Epidermal melanocyte (primary cell): ENCODE data around the gene ANKRD13D.

Experiments
- DNase-seq: peaks from one replicate; pipeline ENCODE4 v3.0.0; 2011; ENCODE audit warnings: low spot score; ENCODE audit not compliant: insufficient read length

ANKRD13D gene

DNA sequence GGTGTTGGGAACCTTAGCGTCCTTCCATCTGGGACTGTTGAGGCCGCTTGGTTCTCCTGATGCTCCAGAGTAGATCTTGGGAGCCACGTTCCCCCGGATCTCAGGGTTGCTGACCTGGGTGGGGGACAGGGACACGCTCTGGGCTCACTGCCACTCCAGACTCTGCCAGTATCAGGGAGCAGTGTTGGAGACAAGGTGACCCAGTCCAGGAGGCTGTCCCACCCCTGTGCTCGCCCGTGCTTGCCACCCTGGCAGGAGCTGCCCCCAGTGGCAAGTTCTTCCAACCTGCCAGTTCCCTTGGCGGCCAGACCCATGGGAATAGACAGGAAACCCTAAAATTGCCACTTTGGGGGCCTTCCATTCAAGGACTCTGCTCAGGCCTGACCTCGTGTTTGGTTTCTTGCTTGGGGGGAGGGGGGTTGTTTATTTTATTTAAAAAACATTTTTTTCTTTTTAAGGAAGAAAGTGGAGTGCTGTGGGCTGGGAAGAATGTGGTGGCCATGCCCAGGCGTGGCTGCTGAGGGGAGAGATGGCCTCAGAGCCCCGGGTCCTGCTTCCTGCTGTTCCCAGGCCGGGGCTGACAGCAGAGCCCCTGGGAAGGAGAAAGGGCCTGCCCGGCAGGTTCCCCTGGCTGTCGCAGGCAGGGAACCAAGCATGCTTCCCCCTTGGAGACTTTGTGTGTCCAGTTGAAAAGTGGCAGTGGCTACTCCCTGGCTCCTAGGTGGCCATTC, 15.7 kb upstream of the ANKRD13D start:
- no peak for DNase-seq

DNA sequence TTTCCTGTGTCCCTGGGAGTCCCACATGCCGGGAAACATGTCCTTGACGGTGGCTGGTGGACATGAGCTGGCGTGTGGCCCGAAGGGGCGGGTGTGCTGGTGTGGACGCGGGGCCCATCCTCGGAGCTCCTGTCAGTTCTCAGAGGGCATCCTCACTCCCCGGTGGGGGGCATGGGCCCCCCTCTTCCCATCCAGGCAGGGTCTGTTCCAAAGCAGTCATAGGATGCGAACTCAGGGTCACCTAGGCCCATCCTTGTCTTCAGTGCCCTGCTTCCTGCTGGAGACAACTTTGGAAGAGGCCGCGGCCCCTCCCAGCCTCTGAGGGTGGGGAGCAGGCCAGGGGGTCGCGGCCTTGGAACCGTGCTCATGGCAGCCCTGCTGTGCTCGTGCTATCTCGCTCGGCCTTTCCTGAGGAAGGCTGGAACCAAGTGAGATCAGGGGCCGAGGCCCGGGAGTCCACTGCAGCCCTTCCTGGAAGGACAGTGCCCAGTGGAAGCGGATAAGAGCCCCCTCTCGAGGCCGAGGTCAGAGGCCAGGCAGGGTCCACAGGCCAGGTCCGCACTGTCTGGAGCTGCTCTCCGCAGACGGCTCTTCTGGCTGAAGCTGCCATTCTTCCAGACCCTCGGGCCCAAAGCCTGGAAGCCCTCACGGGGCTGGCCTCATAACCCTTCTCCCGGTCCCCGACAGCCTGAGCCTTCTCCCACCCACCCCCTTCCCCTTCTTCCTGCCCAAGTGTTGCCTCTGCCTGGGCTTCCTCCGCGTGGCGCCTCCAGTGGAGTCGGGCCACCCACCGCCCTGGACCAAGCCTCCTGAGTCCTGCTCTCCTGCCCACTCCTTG, 14.1 kb upstream of the ANKRD13D start:
- DNase-seq: no peak

DNA sequence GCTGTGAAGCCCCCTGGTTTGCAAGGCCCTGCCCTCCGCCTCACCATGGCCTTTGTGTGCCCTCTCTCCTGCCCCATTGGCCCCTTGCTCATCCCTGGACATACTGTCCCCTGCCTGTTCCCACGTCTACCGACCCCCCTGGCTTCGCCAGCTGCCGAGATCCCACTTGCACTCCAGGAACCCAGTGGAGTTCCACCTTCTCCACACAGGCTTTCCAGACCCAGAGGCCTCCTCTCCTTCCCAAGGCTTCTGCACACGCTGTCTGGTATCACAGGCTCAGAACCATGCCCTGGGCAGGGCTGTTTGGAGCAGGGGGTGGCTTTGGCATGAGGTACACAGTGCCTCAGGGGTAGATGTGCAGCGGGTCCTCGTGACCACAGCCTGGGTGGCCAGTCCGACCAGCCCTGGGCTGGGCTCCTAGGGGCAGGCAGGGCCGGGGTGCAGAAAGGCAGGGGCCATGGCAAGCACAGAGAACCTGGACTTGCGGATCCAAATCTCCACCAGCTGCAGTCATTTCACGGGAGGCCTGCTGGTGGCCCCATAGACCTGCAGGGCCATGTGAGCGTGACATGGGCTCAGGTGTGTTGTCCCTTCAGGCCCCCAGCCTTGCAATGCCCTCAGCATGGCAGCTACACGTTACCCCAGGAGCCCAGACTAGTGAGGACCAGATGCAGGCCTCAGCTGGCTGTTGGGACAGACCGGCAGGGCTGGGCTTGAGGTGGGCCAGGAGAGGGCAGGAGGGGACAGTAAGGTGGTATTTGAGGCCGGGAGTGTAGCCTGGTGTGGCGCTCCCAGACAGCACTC, 13.3 kb upstream of the ANKRD13D start:
- no peak for DNase-seq

DNA sequence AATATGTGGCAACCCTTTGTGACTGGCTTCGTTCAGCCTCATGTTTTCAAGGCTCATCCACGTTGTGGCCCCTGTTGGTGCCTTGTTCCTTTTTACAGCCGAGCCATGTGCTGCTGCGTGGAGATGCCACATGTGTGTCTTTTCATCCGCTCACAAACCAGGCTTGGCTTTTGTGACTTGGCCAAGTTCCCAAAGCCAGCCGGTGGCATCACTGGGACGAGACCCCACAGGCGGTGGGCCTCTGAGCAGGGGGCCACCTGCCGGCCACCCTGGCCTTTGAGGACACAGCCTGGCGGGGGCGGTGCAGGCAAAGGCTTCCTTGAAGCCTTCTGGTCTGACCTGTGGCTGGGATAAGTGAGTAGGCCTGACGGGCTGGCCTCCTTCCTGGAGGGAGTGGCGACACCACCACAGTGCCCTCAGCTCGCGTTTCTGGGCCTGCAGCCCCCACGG, 12.3 kb upstream of the ANKRD13D start:
- no peak for DNase-seq

DNA sequence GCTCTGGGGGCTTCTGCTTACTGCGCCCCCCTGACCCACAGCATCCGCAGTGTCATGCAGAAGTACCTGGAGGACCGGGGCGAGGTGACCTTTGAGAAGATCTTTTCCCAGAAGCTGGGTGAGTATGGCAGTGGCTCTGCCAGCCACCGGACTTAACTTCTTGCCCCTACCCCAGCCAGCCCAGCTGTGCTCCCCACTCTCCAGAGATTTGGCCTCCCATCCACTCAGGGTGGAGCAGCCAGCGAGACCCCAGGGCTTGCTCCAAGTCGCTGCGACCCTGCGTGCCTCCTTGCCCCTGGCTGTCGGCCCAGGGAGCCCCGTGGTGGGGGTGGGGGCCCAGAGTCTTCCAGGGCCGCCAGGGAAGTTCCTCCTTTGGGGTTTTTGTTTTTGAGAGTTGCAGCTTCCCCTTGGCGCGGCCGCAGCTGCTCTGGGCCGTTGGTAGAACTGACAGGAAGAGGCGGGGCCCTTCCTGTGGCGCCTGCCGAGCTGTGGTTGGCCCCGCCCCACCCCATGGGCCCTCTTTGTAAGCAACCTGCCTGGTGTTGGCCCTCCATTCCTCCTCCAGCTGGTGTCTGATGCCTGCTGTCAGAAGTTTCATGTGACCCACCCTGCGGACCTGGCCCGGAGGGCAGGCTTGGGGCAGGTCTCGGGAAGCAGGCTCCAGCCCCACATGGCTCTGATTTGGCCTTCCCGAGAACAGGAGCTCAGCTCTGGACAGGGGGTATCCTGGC, 11.7 kb upstream of the ANKRD13D start:
- DNase-seq: peak; percentile 89

DNA sequence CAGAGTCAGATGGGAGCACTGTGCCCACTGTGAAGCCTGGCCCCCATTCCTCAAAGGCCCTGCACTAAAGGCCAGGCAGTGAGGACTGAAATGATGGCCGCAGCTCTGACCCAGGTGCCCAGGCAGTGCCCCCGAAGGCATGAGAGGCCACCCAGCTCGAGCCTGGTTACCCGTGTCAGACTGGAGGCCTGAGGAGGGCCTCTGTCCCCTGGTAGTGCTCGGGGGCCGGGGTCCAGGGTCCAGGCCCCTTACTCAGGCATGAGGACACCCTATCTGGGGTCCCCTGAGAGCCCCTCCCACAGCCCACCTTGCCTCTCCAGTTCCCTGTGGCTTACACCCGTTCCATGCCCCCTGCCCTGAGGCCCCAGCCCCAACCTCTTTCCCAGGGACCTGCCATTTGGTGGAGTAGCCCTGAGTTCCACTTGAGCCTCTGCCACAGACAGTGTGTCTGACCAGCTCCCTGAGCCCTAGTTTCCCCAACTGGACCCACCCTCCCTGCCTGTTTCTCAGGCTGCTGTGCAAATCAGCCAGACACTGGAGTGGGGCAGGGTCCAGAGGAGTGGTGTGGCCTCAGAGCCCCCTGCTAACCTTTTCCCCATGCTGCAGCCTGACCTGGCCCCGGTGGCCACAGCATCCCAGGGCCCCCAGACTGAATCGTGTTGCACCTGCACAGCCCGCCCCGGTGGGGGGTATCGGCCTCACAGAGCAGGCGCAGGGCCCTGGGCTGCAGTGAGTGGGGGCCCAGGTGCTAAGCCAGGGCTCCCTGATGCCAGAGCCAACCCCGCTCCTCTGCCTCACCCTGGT, 10.8 kb upstream of the ANKRD13D start:
- DNase-seq: no peak

DNA sequence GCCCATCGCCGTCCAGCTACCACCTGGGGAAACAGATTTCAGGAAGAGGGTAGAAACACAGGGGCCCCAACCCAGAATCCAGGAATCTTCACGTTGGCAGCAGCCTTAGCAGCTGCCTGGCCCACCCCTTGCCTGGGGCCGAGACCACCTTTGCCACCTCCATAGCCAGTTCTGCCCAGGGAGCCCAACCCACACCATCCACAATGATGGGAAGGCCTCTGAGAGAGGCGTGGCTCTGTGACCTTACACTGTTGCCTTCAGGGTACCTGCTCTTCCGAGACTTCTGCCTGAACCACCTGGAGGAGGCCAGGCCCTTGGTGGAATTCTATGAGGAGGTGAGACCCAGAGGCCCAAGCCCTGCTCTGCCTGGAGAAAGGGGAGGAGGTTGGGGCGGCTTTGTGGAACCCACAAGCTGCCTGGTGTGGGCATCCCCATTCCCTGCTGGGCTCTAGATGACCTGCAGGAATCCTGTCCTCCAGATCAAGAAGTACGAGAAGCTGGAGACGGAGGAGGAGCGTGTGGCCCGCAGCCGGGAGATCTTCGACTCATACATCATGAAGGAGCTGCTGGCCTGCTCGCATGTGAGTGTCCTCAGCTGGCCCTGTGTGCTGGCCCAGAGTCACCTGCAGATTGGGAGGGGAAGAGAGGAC, 10.0 kb upstream of the ANKRD13D start:
- DNase-seq: no peak

DNA sequence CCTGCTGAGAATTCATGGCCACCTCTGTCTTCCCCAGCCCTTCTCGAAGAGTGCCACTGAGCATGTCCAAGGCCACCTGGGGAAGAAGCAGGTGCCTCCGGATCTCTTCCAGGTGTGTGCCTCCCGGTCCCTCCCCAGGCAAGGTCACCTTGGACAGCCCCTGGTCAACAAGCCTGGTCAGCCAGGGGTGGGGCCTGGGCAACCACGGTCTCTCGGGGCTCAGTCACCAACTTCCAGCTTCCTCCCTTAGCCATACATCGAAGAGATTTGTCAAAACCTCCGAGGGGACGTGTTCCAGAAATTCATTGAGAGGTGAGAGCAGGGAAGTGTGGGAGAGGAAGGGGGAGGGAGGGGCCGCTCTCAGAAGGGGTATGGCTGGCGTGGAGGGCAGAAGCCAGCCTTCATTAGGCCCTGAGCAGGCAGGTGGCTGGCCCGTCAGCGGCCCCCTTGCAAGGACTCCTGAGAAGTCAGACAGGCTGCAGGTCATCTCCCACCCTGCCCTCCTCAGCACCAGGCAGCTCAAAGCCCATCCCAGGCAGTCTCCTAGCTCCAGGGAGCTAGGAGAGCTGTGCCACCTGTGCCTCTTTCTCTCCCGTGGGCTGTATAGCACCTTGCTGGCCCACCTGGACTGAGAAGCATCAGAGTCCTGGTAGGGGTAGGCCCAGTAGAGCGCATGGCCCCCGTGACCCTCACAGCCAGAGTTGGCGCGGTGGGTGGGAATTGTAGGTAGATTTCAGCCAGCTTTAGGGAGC, 9.3 kb upstream of the ANKRD13D start:
- no peak for DNase-seq

DNA sequence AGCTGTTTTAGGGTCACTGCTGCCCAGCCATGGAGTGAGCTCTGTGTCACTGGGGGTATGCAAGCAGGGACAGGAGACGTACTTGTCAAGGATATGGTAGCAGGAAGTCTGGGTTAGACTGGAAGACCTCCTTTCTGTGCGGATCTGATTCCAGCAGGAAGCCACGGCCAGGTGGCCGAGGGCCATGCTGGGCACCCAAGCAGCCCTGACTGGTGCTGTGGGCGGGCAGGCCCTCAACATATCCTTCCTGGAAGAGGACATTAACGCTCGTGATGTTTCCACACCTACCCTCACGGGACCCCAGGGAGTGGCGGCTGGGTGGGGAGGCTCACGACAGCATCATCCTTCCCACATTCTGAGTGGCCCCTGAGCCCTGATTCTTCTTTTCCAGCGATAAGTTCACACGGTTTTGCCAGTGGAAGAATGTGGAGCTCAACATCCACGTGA, 8.7 kb upstream of the ANKRD13D start:
- DNase-seq: no peak

DNA sequence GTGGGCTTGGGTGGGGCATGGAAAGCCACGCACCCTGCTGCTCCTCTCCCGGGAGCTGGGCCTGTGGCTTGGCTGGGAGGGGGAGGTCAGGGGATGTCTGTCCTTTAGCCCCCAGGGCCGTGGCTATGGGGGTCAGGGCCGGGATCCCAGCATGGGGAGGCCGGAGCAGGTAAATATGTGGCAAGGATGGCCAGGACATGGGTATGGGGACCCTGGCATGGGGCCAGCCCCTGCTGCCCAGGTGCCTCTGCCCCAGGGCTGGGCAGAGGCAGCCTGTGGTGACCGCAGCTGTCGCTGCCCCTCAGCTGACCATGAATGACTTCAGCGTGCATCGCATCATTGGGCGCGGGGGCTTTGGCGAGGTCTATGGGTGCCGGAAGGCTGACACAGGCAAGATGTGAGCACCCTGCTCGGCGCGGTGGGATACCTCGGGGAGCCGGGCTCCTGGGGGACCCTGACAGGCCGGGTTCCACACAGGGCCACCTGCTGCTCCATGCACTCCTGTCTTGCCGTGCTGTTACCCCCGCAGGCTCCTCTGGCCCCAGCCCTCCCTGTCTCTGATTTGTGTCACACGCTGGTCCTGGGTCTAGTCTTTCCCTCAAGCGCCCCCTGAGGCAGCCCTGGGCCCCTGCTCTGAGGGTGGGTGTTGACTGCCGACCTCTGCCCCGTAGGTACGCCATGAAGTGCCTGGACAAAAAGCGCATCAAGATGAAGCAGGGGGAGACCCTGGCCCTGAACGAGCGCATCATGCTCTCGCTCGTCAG, 8.1 kb upstream of the ANKRD13D start:
- no peak for DNase-seq

DNA sequence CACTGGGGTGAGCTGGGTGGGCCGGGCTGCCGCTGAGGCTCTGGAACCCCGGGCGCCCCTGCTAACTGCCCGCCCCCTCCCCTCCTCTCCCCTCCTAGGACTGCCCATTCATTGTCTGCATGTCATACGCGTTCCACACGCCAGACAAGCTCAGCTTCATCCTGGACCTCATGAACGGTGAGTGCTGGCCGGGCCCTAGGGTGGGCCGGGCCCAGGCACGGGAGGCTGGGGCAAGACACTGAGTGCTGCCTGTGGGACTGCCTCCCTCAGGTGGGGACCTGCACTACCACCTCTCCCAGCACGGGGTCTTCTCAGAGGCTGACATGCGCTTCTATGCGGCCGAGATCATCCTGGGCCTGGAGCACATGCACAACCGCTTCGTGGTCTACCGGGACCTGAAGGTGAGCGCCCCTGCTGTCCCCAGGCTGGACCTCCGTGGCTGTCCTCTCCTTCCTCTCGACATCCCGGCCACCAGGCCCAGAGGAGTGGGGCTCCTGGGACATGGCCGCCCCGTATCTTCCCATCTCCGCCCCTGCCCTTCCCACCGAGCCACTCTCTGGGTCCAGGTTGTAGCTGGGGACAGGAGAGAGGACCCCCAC, 7.5 kb upstream of the ANKRD13D start:
- no peak for DNase-seq

DNA sequence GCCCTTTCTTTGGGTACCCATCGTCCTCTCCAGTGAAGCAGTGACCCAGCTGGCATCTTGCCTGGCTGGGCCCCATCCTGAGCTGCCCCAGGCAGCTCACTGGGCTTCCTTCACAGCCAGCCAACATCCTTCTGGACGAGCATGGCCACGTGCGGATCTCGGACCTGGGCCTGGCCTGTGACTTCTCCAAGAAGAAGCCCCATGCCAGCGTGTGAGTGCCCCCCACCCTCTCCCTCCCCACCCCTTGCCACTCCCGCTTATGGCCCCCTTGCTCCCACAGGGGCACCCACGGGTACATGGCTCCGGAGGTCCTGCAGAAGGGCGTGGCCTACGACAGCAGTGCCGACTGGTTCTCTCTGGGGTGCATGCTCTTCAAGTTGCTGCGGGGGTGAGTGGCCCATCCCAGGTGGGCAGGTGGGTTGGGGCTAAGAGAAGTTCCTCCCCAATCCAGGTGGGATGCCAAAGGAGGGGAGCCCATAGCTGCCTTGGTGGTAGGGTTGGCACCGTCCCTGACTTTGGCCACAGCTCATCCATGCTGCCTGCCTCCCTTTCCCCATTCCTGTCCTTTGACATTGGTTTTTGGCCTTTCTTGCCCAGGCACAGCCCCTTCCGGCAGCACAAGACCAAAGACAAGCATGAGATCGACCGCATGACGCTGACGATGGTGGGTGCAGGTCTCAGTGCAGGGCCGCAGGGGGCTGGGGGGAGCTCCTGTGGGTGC, 6.8 kb upstream of the ANKRD13D start:
- DNase-seq: no peak

DNA sequence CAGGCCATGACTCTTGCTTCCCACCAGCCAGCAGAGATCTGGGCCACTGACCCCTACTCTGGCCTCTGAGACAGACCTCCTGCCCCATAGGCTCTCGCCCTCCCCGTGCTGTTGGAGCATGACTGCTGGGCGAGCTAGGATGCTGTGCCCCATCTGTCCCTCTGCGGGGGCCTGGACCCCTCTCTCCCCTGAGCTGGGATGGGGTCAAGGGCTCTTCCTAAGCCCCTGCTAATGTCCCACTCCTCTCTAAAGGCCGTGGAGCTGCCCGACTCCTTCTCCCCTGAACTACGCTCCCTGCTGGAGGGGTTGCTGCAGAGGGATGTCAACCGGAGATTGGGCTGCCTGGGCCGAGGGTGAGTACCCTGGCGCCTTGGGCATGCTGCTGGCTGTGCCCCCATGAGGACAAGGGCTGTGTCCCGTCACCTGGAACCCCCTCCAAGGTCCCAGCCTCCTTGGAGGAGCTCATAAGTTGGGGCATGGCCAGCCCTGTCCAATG, 6.2 kb upstream of the ANKRD13D start:
- DNase-seq: no peak

DNA sequence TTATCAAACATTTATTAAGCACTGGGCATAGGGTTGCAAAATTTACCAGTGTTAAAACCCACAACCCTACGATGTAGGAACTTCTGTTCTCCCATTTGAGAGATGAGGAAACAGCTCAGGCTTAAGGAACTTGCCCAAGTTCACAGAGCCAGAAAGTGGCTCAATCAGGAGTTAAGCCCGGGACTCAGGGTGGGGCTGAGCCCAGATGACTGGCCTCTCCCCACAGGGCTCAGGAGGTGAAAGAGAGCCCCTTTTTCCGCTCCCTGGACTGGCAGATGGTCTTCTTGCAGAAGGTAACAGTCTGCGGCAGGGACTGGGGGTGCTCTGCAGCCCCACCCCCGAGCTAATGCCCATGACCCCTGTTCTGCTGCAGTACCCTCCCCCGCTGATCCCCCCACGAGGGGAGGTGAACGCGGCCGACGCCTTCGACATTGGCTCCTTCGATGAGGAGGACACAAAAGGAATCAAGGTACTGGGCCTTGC, 5.6 kb upstream of the ANKRD13D start:
- no peak for DNase-seq

DNA sequence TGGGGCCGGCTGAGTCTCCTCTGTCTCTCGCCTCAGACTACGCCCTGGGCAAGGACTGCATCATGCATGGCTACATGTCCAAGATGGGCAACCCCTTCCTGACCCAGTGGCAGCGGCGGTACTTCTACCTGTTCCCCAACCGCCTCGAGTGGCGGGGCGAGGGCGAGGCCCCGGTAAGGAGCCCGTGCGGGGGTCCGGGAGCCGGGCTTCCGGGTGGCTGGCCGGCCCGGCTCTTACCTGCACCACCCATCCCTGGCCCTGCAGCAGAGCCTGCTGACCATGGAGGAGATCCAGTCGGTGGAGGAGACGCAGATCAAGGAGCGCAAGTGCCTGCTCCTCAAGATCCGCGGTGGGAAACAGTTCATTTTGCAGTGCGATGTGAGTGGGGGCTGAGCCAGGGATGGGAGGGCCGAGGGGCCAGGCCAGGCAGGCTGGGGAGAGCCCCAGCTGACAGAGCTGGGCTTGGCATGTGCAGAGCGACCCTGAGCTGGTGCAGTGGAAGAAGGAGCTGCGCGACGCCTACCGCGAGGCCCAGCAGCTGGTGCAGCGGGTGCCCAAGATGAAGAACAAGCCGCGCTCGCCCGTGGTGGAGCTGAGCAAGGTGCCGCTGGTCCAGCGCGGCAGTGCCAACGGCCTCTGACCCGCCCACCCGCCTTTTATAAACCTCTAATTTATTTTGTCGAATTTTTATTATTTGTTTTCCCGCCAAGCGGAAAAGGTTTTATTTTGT, 4.1 kb upstream of the ANKRD13D start:
- DNase-seq: no peak
